GM12873 (cell line): ENCODE data around the gene EEA1.

Experiments used
- TF ChIP-seq, protein P1 (sequence below): IDR thresholded peaks from 2 replicates; pipeline ENCODE4 v1.5.1; 2012; ENCODE audit warnings: low read depth, mild to moderate bottlenecking, moderate library complexity, low read length, control low read depth; ENCODE audit not compliant: insufficient read depth; ENCODE audit errors: missing control alignments

The EEA1 gene

DNA sequence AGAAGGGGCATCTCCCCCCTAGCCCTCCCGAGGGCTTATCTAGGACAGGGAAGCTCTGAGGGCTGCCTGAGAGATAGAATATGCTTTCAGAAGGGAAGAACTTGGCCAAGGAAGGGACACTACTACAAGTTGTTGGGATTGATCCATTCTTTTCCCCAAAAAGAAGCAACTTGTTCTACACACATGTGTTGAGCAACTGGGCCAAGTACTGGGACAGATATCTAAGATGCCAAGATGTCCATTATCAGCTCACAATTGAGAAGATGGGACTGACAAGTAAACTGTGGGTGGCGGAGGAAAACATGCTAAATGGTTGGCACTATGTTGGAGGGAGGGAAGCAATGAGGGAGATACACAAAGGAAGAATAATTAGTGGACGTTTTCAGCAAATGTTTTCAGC, 195.4 kb downstream of the EEA1 start:
- TF ChIP-seq, protein P1, sequence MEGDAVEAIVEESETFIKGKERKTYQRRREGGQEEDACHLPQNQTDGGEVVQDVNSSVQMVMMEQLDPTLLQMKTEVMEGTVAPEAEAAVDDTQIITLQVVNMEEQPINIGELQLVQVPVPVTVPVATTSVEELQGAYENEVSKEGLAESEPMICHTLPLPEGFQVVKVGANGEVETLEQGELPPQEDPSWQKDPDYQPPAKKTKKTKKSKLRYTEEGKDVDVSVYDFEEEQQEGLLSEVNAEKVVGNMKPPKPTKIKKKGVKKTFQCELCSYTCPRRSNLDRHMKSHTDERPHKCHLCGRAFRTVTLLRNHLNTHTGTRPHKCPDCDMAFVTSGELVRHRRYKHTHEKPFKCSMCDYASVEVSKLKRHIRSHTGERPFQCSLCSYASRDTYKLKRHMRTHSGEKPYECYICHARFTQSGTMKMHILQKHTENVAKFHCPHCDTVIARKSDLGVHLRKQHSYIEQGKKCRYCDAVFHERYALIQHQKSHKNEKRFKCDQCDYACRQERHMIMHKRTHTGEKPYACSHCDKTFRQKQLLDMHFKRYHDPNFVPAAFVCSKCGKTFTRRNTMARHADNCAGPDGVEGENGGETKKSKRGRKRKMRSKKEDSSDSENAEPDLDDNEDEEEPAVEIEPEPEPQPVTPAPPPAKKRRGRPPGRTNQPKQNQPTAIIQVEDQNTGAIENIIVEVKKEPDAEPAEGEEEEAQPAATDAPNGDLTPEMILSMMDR, result no peak

DNA sequence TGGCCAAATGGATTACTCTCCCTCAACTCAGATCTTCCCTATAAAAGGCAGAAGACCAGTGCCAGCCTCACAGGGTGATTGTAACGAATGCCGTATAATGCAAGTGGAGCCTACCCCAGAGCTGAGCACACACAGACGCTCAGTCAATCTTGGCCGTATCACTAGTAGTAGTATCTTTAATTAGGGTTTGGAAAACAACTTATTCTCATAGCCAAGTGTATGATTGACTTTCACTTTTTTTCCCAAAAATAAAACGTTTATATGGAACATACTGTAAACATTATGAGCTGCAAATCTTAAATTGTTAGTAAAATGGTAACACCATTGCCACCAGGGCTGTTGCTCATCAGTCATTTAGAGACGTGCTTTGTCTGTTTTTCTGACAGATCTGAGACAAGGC, 195.9 kb downstream of the EEA1 start:
- TF ChIP-seq, protein P1, result no peak

DNA sequence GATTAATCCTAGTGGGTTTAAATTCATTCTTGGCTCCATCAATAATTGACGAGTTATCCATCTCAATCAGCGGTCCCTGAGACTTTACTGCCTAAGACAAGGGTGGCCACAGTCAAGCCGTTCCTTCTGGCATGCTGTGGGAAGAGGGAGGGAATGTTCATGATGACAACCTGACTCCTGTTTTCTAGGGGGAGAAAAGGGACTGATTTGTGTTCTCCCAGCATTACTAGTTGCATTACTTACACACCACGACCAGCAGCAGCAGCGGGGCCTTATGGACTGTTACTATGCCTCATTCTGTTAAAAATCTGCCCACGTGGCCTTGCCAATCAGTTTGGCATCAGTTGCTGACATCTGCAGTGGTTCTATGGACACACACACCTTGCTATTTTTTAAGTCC, 196.4 kb downstream of the EEA1 start:
- TF ChIP-seq, protein P1, result no peak

DNA sequence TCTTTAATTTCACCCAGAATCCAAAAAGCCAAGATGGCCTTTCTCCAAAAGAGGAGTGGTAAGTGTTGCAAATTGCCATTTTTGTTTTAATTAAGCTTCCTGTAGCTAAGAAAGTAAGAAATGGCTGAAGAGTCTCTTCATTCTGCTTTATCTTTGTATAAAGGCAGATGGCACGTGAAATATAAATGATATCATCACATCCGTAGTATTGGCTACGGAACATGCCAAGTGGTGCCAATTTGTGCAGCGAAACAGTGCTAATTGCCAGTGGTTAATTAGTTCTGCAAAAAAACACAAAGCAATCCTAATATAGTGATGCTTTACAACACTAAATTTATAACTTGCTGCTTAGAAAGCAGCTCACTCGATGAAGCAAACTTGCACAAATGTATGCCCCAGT, 196.9 kb downstream of the EEA1 start:
- TF ChIP-seq, protein P1, result no peak

DNA sequence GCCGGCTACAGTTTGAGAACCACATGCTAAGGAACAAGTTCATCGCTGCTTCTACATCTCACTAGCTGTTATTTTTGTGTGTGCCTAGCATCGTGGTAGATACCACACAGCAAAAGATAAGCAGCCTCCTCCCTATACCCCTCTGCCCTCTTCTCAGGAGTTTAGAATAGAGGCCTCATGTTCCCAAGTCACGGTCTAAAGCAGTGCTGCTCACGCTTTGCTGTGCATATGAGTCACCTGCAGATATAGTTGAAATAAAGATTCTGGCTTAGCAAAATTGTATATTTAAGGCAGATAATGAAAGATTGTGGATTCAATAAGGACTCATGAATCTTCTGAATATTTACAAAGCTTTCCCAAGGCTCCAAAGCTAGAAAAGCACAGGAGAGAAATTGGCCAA, 198.3 kb downstream of the EEA1 start:
- TF ChIP-seq, protein P1, result no peak

DNA sequence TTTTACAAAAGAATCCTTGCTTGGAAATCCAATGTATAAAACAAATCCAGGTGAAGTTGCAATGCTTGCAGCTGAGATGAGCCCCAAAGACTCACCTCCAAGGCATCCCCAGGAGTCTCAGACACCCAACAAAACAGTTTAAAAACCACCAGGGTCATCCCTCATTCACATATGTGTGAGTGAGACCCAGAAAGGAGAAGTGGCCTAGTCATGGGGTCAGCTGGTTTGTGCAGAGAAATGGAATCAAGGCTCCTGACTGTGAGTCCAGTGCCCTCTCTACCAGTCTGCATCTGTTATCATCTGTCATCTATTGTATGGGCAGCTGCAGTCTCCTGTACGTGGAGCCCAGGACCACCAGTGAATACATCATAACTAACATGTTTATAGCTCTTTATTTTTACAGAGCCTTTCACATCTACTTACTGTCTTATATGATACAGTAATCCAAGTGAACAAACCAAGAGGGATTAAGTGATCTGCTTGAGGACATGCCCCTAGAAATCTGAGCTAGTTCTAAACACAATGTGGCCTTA, 199.3 kb downstream of the EEA1 start:
- TF ChIP-seq, protein P1, result no peak

DNA sequence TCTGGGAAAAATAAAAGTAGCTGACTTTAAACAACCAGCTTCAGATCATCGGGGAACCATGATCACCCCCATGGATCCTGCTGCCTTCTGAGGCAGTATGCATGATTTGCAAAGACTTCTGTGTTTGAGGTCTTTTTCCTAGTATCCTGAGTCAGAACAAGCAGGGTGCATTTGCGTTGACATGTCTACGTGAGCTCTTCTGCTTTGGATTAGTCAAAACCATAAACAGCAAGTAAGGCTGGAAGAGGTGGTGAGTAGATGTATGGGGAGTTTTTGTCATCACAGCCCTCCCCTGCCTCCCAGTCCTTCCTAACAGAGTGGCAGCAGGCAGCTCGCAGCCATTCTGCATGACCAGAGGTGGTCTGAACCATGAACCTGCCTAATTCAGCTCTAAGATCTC, 202.2 kb downstream of the EEA1 start:
- TF ChIP-seq, protein P1, result no peak
